SK-N-DZ (cell line): Measurements from ENCODE around the gene SLC6A11.

ENCODE experiments used
- DNase-seq: peaks from one replicate; pipeline ENCODE4 v3.0.0-alpha.2; 2015; ENCODE audit warnings: low spot score

Gene SLC6A11

DNA sequence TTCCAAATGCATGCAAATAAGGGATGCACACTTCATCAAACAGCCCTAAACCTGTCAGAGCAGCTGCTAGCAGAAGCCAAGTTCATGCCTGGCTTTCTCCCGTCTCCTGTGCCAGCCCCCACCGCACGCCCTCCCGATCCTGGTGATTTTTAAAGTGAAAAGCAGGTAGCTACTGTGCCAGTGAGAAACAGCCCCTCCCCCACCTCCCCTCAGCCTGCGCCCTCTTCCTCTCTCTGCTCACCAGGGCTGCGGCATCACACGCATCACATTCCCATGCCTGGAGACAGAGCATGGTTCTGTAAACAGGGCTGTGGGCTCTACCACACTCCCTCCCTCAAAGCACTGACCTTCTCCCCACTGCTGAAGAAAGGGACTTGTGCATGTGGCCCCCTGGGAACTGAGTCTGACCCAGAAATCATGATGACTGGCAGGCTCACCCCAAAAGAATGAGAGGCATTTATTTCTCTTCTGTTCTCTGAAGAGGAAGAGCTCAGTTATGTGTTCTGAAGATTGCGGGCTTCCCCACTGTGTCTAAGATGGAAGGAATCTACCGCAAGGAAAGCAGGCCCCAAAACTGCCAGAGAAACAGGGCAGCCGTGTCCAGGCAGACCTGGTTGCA lies 162.0 kb downstream of the SLC6A11 start:
- DNase-seq = no peak

DNA sequence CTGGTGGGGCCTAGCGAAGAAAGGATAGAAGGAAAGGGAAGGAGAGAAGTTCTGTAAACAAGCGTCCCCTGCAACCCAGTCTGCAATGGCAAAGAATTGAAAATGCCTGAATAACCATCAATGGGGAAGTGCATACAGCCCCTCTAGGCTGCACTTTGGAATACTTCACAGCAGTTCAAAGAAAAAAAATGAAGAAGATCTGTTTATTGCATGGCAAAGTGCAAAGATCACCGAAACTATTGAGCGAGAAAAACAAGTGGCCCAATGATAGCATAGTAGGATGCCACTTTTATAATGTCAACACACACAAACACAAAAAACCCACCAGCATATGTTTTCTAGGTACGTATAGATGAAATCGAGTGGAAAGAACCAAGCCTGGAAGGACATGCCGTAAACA lies 162.9 kb downstream of the SLC6A11 start:
- DNase-seq = no peak

DNA sequence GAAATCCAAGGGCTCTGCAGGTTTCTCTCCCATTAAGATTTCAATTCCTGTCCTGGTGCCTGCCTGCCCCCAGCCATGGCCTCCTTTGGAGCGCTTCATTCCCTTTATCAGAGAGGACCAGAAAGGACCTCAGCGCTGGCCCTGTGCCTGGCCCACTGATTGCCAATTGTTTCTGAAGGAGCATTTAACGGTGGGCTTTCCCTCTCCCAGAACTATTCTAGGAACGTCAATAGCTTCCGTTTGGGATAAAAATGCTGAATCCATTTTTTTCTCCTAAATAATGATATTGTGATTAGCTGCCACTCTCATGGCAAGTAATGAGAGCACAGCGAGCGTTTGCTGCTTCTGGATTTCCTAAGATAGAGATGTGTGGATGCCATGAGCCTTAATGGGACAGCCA lies 164.3 kb downstream of the SLC6A11 start:
- DNase-seq = no peak

DNA sequence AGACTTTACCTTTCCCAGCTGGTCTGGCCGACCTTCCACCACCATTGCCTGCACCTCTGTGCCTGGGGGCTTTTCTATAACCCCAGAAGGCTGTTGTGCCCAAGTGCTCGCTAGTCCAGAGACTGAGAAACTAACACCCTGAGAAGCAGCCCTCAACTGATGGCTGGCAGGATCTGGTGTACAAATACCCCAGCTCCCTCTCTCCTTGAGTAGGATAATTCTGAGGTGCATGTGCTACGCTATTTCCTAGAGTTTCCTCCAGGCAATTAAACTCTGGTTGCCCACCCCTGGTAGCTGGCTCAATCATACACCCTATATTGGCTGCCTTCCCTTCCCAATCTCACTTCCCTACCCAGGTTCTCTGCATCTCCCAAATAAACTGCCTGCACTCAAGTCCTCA lies 165.0 kb downstream of the SLC6A11 start:
- no peak for DNase-seq

DNA sequence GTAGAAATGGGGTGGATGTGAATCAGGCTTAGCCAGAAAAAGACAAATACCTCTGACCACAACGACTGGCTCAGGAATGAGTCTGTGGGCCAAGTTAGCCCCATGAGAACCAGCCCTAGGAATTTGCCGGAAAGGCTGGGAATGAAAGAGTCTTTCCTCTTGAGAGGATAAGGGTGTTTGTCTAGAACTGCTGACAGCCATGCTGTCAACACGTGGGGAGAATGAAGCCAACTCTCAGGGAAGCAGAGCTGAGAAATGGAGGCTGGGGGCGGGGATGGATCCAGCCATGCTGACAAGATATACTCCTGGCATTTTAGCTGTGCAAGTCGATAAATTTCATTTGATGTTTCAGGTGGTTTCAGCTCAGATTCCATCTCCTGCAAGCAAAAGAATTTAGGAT lies 165.9 kb downstream of the SLC6A11 start:
- DNase-seq = no peak

DNA sequence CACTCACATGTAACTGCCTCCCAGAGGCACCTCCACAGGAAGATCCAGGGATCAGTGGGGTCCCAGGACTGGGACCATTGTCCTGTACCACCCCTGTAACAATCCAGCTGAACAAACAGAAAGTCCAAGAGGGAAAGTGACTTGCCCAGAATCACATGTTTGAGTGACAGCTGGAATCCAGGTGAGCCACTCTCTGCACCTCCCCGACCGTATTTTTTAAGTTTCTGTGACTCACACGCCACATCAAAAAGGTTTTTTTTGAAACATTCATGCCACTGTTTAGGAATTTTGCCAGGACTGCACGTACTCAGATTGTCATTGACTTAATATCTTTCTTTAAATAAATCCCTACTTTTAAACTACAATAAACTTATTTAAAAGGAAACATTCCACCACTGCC lies 166.8 kb downstream of the SLC6A11 start:
- no peak for DNase-seq

DNA sequence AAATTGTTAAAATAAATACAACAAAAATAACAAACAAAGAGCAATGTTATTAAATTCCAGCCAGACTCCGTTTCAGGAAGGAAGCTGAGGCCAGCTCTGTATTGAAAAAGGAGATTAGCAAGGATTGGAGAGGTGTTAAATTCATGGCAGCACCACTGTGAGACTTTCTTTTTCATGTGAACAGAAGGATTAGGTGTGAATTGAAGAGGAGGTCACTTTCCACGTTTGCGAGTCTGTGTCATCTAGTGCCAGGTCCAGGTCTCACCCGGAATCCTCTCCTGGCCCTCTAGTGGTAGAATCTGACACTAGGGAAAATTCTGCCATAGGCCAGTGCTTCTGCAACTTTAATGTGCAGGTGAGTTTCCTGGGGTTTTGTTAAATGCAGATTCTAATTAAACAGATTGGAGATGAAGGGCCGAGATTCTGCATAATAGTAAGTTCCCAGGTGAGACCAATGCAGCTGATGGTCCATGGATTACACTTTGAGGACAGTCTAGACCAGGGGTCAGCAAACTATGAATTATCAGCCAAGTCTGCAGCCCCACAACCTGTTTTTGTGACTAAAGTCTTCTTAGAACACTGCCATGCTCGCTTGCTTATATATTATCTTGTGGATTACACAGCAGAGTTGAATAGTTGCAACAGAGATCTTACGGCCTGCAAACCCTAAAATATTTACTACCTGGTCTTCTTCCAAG lies 167.3 kb downstream of the SLC6A11 start:
- DNase-seq = peak; percentile 30

DNA sequence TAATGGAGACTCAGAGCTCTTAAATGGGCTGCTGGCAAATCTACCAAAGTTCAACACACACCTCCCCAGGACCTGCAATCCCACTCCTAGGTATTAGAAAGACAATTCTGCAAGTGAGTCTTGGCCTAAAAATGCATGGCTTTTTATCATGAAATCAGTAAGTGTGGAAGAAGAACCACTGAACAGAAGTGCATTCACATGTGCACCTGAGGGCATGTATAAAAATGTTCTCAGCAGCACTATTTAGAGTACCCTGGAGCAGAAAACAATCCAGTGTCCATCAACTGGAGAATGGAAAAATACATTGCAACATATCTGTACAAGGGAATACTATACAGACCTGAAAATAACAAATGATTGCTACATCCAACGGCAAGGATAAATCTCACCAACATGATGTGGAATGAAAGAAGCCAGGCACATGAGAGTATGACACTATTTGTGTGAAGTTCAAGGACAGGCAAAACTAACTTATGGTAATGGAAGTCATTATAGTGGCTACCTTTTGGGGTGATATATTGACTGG lies 168.4 kb downstream of the SLC6A11 start:
- no peak for DNase-seq

DNA sequence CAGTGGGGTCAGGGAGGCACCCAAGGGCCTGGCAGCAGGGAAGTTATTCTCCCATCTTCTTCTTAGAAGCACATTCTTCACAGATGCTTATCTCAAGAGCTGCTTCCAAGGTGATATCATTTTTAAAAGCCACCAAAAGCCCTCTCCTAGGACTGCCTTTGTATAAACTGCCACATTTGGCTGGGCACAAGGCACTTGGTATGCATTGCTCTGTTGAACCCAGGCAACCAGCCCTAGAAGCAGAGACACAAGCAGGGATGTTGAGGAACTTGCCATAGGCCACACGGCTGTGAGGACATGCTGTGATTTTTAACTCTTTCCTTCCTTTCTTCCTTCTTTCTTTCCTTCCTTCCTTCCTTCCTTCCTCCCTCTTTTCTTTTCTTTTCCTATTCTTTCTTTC lies 169.2 kb downstream of the SLC6A11 start:
- DNase-seq = no peak

DNA sequence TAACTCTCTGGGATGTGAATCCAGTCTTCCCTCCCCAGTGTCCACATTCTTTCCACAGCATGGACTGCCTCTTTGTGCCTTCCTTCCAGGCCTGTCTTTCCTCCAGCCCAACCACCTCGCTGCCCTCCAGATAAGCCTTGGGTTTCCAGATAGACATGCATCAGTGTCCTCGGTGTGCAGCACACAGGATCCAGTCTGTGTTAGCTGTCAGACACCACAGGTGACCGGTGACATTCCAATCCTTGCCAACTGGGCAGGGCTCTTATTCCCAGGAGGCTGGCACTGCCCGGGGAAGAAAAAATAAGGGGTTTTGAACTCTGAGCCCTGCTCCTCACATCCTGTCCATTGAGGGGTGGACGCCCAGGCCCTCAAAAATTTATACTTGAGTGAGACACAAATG lies 170.6 kb downstream of the SLC6A11 start:
- DNase-seq = no peak

DNA sequence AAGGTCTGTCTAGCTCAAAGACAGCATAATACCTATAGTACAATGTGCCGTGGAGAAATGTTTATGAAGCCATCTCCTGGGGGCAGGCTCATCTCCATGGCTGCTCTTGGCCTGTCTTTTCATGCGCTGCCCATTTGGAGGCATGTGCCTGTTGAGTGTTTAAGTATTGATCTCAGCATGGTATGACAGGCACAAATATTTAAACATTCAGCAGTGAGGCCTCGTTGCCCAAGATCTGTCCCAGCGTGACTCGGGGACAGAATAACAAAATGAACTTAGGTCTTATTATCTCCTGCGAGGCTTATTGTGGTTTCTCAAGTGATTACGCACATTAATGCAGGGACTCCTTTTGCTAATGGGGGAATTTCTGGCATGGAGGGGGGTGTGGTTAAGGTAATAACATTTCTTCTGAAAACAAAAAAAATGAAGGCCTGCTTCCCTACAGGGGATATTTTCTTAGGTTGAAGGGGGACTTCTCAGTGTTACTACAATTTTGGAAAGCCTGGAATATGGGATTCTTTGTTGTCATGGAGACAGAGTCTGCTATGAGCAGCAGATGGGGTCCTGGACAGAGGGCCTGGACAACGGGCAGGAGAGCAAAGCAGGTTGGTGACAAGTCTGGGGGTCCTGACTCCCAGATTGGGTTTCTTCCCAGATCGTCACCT lies 172.1 kb downstream of the SLC6A11 start:
- no peak for DNase-seq

DNA sequence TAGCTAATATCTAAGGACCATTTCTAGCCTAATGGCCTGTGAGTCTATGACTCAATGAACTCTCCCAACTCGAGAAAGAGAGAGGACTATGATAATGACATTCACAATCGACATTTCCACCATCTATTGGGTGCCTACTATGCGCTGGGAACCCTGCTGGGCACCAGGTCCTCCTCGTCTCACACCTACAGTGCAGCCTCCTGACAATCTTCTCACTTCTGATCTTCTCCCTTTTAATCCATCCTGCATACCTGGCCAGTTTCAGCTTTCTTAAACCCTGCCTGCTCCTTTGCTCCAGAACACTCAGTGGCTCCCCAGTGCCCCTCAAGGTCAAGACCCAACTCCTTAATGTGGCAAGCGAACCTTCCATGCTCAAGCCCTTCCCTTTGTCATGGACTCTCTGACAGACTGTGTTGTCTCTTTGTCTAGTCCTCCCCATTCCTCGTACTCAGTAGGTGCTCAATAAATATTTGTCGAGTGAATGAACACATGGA lies 173.0 kb downstream of the SLC6A11 start:
- DNase-seq = no peak
